ENCODE data around the gene PLCH2.

The PLCH2 gene, protein sequence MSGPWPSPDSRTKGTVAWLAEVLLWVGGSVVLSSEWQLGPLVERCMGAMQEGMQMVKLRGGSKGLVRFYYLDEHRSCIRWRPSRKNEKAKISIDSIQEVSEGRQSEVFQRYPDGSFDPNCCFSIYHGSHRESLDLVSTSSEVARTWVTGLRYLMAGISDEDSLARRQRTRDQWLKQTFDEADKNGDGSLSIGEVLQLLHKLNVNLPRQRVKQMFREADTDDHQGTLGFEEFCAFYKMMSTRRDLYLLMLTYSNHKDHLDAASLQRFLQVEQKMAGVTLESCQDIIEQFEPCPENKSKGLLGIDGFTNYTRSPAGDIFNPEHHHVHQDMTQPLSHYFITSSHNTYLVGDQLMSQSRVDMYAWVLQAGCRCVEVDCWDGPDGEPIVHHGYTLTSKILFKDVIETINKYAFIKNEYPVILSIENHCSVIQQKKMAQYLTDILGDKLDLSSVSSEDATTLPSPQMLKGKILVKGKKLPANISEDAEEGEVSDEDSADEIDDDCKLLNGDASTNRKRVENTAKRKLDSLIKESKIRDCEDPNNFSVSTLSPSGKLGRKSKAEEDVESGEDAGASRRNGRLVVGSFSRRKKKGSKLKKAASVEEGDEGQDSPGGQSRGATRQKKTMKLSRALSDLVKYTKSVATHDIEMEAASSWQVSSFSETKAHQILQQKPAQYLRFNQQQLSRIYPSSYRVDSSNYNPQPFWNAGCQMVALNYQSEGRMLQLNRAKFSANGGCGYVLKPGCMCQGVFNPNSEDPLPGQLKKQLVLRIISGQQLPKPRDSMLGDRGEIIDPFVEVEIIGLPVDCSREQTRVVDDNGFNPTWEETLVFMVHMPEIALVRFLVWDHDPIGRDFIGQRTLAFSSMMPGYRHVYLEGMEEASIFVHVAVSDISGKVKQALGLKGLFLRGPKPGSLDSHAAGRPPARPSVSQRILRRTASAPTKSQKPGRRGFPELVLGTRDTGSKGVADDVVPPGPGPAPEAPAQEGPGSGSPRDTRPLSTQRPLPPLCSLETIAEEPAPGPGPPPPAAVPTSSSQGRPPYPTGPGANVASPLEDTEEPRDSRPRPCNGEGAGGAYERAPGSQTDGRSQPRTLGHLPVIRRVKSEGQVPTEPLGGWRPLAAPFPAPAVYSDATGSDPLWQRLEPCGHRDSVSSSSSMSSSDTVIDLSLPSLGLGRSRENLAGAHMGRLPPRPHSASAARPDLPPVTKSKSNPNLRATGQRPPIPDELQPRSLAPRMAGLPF (N-terminal part only)

GRCh38 chr1:2476061-2476999 is at the start of gene PLCH2:
Gene PLCH2 (plus strand): TSS chr1:2476289. CDS start chr1:2476589, 300 bp downstream.
- no peak for DNase-seq (ENCODE audit: low spot score)

GRCh38 chr1:2426540-2426939 is 49.5 kb upstream of the PLCH2 start:
- DNase-seq (ENCODE audit: low spot score): no peak

GRCh38 chr1:2427051-2427450 is 49.0 kb upstream of the PLCH2 start:
- DNase-seq (ENCODE audit: low spot score): no peak

- no peak for DNase-seq (ENCODE audit: low spot score)
These were observed 48.1 kb upstream of the PLCH2 start for GRCh38 chr1:2427976-2428375.

GRCh38 chr1:2428490-2428889 is 47.6 kb upstream of the PLCH2 start:
- no peak for DNase-seq (ENCODE audit: low spot score)

- DNase-seq (ENCODE audit: low spot score): no peak
These were observed 46.1 kb upstream of the PLCH2 start for GRCh38 chr1:2429780-2430591.

GRCh38 chr1:2430592-2430973 is 45.5 kb upstream of the PLCH2 start:
- no peak for DNase-seq (ENCODE audit: low spot score)

DNA sequence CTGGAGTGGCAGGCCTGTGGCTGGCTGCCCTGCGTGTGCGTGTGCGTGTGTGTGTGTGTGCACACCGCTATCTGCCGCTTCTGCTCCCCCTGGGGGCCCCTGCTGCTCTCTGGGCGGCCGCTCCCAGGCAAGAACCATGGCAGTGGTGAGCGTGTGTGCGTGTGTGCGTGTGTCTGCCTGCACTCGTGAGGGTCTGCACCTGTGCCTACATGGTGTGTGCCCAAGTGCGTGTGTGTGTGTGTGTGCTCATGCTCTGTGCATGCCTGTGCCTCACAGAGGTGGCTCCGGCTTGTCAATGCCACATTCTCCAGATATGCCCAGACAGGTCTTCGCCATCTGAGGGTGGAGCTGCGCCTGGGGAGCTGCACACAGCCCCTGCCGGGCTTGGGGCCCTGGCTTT is 45.0 kb upstream of the PLCH2 start:
- DNase-seq (ENCODE audit: low spot score): no peak

GRCh38 chr1:2431518-2431917 is 44.6 kb upstream of the PLCH2 start:
- no peak for DNase-seq (ENCODE audit: low spot score)

GRCh38 chr1:2432441-2432844 is 43.6 kb upstream of the PLCH2 start:
- DNase-seq (ENCODE audit: low spot score): no peak

DNA sequence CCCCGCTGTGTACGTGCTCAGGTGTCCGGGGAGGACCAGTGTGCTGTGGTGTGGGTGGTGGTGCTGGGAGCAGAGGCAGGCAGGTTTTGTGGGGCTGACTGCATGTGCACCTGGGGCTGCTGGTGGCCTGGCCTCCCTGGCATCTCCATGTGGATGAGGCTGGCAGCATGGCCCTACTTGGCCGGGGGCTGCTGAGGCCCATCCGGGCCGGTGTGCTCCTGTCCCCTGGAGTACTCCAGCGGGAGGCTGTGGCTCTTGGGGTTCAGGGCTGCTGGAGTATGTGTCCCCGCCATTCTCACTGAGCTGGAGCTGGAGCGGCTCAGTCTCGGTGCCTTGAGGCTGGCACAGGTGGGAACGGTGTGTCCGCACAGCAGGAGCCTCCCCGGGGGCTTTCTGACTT is 42.9 kb upstream of the PLCH2 start:
- DNase-seq (ENCODE audit: low spot score): no peak

- DNase-seq (ENCODE audit: low spot score): no peak
These were observed 42.0 kb upstream of the PLCH2 start for GRCh38 chr1:2433936-2434655.

DNA sequence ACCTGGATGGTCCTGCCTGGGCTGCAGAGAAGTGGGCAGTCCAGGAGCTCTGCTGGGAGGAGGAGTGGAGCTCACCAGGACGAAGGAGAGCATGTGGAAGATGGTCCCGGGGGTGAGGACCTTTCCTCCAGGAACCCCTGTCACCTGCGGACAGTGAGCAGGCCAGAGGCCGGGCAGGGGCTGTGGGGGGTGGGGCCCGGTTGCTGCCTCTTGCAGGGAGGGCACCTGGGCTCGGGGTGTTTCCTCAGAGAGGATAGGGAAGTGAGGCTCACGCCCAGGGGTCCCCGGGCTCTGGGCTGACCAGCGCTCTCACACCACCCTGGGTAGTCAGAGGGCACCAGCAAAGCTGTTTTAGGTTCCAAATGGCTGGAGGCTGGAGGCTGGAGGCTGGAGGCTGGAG is 41.0 kb upstream of the PLCH2 start:
- DNase-seq (ENCODE audit: low spot score): no peak

- DNase-seq (ENCODE audit: low spot score): no peak
These were observed 40.2 kb upstream of the PLCH2 start for GRCh38 chr1:2435746-2436355.

GRCh38 chr1:2436876-2437275 is 39.2 kb upstream of the PLCH2 start:
- no peak for DNase-seq (ENCODE audit: low spot score)

GRCh38 chr1:2437617-2438016 is 38.5 kb upstream of the PLCH2 start:
- DNase-seq (ENCODE audit: low spot score): no peak

- DNase-seq (ENCODE audit: low spot score): no peak
These were observed 38.1 kb upstream of the PLCH2 start for GRCh38 chr1:2438038-2438437.

DNA sequence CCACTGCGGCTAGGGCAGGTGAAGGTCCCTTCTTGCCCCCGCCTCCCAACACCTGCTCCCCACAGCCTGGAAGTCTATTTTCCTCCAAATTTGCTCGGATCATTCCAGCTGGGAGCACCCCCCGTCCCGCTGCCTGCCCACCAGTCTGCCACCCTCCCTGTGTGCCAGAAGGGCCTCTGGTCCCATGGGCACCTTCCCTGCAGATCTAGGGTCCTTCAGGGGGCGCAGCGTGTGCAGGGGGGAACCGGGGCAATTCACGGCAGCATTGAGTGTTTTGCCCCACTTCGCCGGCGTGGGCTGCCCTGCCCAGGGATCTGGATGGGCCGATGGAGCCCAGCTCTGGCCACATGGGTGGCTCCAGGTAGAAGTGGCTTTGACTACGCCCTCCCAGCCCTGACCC is 37.4 kb upstream of the PLCH2 start:
- DNase-seq (ENCODE audit: low spot score): no peak

DNA sequence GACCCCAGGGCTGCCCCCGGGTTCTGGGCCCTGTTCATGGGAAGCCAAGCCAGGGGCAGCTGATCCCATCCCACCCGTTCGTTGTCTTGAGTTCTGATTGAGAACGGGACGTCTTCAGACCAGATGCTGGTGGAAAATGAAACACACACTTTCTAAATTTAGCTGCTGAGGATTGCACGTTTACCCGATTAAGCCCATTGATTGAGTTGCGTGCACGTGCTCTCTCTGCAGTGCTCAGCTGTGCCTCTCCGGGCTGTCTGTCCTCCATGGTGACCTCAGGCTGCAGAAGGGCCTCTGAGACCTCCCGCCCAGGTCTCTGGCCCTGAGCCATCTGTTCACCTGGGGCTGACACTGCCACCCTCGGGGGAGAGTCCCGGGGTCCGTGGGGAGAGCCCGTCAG is 36.7 kb upstream of the PLCH2 start:
- DNase-seq (ENCODE audit: low spot score): no peak
